ENCODE results near the gene HTR2C.
"Not testable (repeated sequence)": the region's sequence is repeated elsewhere in the genome, so short reads cannot be mapped to it uniquely, and the experiment has no call there.

- not testable (repeated sequence) for TF ChIP-seq CTCF (conservative IDR thresholded peaks at IDR 0.05 in 1 of 2, IDR thresholded peaks at IDR 0.05 in 1 of 2; ENCODE audit: extremely low read depth in 1 of 2, insufficient read depth in 1 of 2, low read depth in 1 of 2, low read length in 2 of 2); EZH2 (IDR thresholded peaks at IDR 0.05; ENCODE audit: borderline replicate concordance, low read length)
Measured at GRCh38 chrX:114700533-114700932, 116.6 kb downstream of the HTR2C start.

All from mammary epithelial cell (primary cell).